CD4-positive, alpha-beta T cell treated with Interferon alpha-2 for 1 hour (primary cell): Measurements from ENCODE around the gene DHDH.
A peak's percentile ranks its signal among the peaks of the same experiment; 100 is the strongest.

Source experiments
- DNase-seq, 2 donors: peaks; one replicate each; pipeline ENCODE4 v3.0.0-alpha.2; 2020 to 2022

Gene DHDH

GRCh38 chr19:48993175-48994034, 59.9 kb downstream of the DHDH start, which contains the start of the genes GYS1 and RUVBL2:
Gene GYS1 (minus strand): TSS chr19:48993309. CDS start chr19:48993112, 197 bp downstream.
Gene RUVBL2 (plus strand): TSS chr19:48993887. CDS start chr19:48993912, 25 bp downstream.
- peak; percentile 100 for DNase-seq

- no peak for DNase-seq
Observed at GRCh38 chr19:48994035-48994386, 60.5 kb downstream of the DHDH start.
